Vagina (tissue), 2 donors: ENCODE data around the gene UBE2E2. TPM values are rescaled to one million over a fixed set of nuclear protein-coding genes. Genes with fewer than 3 reads are reported as not detected.

Experiments
- DNase-seq, 2 donors: peaks; one replicate each; pipeline ENCODE4 v3.0.0-alpha.2; 2017; ENCODE audit errors: extremely low spot score in 2 of 2
- H3K27ac ChIP-seq: fragments of 200-600 bp; sonication (generic); one replicate; pipeline ENCODE4 v1.5.1; 2019
- H3K27me3 ChIP-seq: fragments of 200-600 bp; sonication (generic); one replicate; pipeline ENCODE4 v1.5.1; 2019
- H3K36me3 ChIP-seq, 2 donors: fragments of 200-600 bp; sonication (generic); one replicate each; pipeline ENCODE4 v1.5.1; 2017 to 2019
- H3K4me1 ChIP-seq: fragments of 200-600 bp; sonication (generic); one replicate; pipeline ENCODE4 v1.5.1; 2019
- H3K4me3 ChIP-seq, 2 donors: fragments of 200-600 bp; sonication (generic); 1 replicate in 1 of 2; 2 replicates in 1 of 2; pipeline ENCODE4 v1.5.1; 2016 to 2019
- H3K9me3 ChIP-seq: fragments of 200-600 bp; sonication (generic); one replicate; pipeline ENCODE4 v1.5.1; 2019
- POLR2A ChIP-seq, 2 donors: fragments of 450-650 bp; IDR thresholded peaks; one replicate each; pipeline ENCODE4 v1.6.1; 2017; ENCODE audit warnings: antibody characterized with exemption in 2 of 2, mild to moderate bottlenecking in 2 of 2, moderate library complexity in 2 of 2
- POLR2AphosphoS5 ChIP-seq, 2 donors: sonication (generic); formaldehyde crosslinking; IDR thresholded peaks; one replicate each; pipeline ENCODE4 v1.9.0; 2017; ENCODE audit warnings: antibody characterized with exemption in 2 of 2, mild to moderate bottlenecking in 2 of 2, low read depth in 1 of 2; ENCODE audit not compliant: insufficient read depth in 1 of 2
- intact Hi-C: fragments of 100-400 bp; cut with DNase I; formaldehyde crosslinking; loops from one replicate; pipeline ENCODE4 v1.15.1; 2023
- total RNA-seq: library from RNA; depleted of rRNA; stranded (reverse); fragments of >200 nt; gene quantifications from one replicate; pipeline ENCODE4 v1.2.3, GENCODE V29; 2016
- TF ChIP-seq, protein P1 (sequence below), 3 experiments: fragments of 450-650 bp in 2 of 3; fragments of 200-600 bp in 1 of 3; sonication (generic) in 1 of 3; IDR thresholded peaks; one replicate each; pipeline ENCODE4 v1.5.1; 2017 to 2019; ENCODE audit warnings: antibody characterized with exemption in 3 of 3, mild to moderate bottlenecking in 2 of 3, moderate library complexity in 2 of 3

The UBE2E2 gene
- total RNA-seq, 1 donor from 2014 or later: 31.2 TPM

DNA sequence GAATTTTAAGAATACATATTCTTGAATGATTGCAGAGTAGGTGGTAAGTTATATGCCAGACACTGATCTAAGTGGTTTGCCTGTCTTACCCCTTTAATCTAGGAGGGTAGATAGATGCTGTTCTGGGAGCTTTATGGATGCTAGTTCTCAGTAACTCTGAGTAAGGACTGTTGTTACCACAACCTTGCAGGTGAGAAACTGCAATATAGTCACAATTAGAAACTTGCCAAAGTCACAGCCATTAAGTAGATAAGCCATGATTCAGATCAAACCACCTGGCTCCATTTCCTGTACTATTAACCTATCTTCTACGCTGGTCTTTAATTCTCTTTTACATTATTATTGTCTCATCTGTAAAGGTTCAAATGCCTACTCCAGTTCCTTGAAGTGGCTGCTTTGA is 46.8 kb downstream of the UBE2E2 start:
- no peak for DNase-seq
- intact Hi-C loops: no loop called here
- Histone ChIP-seq H3K27ac (no peak overlapping the region), H3K4me3 (no peak overlapping the region), H3K36me3 (no peaks in the 10 kb centered on the region), H3K27me3 (no peaks in the 10 kb centered on the region), H3K4me1 (peaks cover 7% of the 10 kb centered on the region), H3K9me3 (no peaks in the 10 kb centered on the region)
- TF ChIP-seq POLR2A (IDR thresholded peaks at IDR 0.05): no peak
- TF ChIP-seq POLR2AphosphoS5 (IDR thresholded peaks at IDR 0.05; ENCODE audit: insufficient read depth in 1 of 2, low read depth in 1 of 2): no peak
- TF ChIP-seq, protein P1, sequence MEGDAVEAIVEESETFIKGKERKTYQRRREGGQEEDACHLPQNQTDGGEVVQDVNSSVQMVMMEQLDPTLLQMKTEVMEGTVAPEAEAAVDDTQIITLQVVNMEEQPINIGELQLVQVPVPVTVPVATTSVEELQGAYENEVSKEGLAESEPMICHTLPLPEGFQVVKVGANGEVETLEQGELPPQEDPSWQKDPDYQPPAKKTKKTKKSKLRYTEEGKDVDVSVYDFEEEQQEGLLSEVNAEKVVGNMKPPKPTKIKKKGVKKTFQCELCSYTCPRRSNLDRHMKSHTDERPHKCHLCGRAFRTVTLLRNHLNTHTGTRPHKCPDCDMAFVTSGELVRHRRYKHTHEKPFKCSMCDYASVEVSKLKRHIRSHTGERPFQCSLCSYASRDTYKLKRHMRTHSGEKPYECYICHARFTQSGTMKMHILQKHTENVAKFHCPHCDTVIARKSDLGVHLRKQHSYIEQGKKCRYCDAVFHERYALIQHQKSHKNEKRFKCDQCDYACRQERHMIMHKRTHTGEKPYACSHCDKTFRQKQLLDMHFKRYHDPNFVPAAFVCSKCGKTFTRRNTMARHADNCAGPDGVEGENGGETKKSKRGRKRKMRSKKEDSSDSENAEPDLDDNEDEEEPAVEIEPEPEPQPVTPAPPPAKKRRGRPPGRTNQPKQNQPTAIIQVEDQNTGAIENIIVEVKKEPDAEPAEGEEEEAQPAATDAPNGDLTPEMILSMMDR (IDR thresholded peaks at IDR 0.05): no peak

DNA sequence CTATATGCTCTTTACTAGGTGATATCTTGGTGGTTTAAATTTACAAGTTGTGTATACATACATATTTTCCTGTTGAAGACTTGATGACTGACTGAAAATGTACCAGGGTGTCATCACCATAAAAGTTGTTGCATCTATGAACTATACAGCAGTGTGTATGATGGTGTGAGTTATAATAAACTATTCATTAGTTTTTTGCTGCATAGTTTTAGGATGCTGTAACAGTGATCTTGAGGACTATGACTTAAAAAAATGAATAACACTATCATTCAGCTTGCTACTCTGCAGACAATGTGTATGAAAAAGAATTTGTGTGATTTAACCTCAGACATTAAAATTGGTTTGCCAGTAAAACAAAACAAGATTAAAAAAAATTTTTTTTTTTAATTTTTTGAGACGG is 49.0 kb downstream of the UBE2E2 start:
- H3K4me3 ChIP-seq: no peak overlapping the region
- no peak overlapping the region for H3K27ac ChIP-seq
- no peaks in the 10 kb centered on the region for H3K36me3 ChIP-seq
- peaks cover 26% of the 10 kb centered on the region for H3K4me1 ChIP-seq
- no peak for DNase-seq
- no peaks in the 10 kb centered on the region for H3K27me3 ChIP-seq
- no peak for TF ChIP-seq POLR2AphosphoS5 (IDR thresholded peaks at IDR 0.05; ENCODE audit: insufficient read depth in 1 of 2, low read depth in 1 of 2)
- TF ChIP-seq, protein P1 (IDR thresholded peaks at IDR 0.05): no peak
- no peak for TF ChIP-seq POLR2A (IDR thresholded peaks at IDR 0.05)
- no peaks in the 10 kb centered on the region for H3K9me3 ChIP-seq
- intact Hi-C loops: no loop called here

DNA sequence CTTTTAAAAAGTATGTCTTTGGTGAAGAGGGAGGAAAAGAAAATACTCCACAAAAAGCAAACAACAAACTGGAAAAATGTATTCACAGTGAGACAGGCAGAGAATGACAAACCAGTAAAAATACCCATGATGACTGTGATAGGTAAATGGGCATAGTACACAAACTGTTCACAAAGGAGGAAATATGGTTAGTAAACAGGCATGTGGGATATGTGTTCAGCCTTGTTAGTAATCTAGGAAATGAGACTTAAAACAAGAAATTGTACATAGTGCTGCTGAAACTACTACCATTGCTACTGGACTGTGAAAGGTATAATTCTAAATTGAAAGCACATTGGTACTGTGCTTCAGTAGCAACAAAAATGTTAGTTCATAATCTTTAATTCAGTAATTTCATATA is 50.1 kb downstream of the UBE2E2 start:
- H3K27me3 ChIP-seq: no peaks in the 10 kb centered on the region
- no peak overlapping the region for H3K4me3 ChIP-seq
- no peak for TF ChIP-seq POLR2AphosphoS5 (IDR thresholded peaks at IDR 0.05; ENCODE audit: insufficient read depth in 1 of 2, low read depth in 1 of 2)
- TF ChIP-seq, protein P1 (IDR thresholded peaks at IDR 0.05): no peak
- no peak for TF ChIP-seq POLR2A (IDR thresholded peaks at IDR 0.05)
- no peak for DNase-seq
- H3K9me3 ChIP-seq: no peaks in the 10 kb centered on the region
- H3K4me1 ChIP-seq: peaks cover 26% of the 10 kb centered on the region
- no peaks in the 10 kb centered on the region for H3K36me3 ChIP-seq
- intact Hi-C loops: no loop called here
- no peak overlapping the region for H3K27ac ChIP-seq

DNA sequence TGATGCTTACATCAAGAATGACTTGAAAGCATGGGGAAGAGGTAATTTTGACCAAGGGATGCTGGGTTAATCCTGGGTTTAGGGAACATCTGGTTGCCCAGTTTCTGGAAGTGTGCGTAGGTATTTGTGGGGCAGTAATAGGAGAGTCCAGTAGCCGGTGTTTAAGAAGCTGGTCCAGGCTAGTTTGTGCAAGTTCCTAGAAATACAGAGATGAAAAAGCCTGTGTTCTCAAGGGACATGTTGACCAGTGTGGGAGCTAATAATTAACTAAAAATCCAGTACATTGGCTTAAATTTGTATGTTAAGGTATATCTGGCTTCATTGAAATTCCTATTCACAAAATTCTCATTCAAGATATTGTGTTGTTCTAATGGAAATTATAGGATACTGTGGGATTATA is 51.2 kb downstream of the UBE2E2 start:
- no peaks in the 10 kb centered on the region for H3K9me3 ChIP-seq
- no peaks in the 10 kb centered on the region for H3K36me3 ChIP-seq
- no peaks in the 10 kb centered on the region for H3K27me3 ChIP-seq
- H3K27ac ChIP-seq: no peak overlapping the region
- TF ChIP-seq, protein P1 (IDR thresholded peaks at IDR 0.05): no peak
- TF ChIP-seq POLR2AphosphoS5 (IDR thresholded peaks at IDR 0.05; ENCODE audit: insufficient read depth in 1 of 2, low read depth in 1 of 2) (no peak), POLR2A (IDR thresholded peaks at IDR 0.05) (no peak)
- no peak for DNase-seq
- no peak overlapping the region for H3K4me3 ChIP-seq
- peaks cover 26% of the 10 kb centered on the region for H3K4me1 ChIP-seq
- intact Hi-C loops: no loop called here

DNA sequence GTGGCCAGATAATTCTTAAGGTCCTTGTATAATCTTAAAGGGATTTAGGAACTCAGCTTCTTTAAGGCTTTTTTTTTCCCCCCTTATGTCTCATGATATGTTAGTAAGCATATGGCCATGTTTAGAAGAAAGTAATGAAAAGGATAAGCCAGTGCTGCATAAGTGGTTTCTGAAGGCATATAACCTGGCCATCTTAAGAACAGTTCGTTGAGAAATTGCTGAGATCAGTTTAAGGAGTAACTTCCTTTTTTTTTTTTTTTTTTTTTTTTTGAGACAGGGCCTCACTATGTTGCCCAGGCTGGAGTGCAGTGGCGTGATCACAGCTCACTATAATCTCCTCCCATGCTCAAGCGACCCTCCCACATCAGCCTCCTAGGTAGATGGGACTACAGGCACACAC is 51.7 kb downstream of the UBE2E2 start:
- H3K27me3 ChIP-seq: no peaks in the 10 kb centered on the region
- H3K4me3 ChIP-seq: no peak overlapping the region
- intact Hi-C loops: no loop called here
- no peak overlapping the region for H3K27ac ChIP-seq
- H3K4me1 ChIP-seq: peaks cover 26% of the 10 kb centered on the region
- TF ChIP-seq POLR2A (IDR thresholded peaks at IDR 0.05) (no peak), POLR2AphosphoS5 (IDR thresholded peaks at IDR 0.05; ENCODE audit: insufficient read depth in 1 of 2, low read depth in 1 of 2) (no peak)
- TF ChIP-seq, protein P1 (IDR thresholded peaks at IDR 0.05): no peak
- H3K36me3 ChIP-seq: no peaks in the 10 kb centered on the region
- DNase-seq: no peak
- H3K9me3 ChIP-seq: no peaks in the 10 kb centered on the region
